ENCODE measurements around the gene SPTBN4.
"Not testable (repeated sequence)": the region's sequence is repeated elsewhere in the genome, so short reads cannot be mapped to it uniquely, and the experiment has no call there.

SPTBN4 gene

DNA sequence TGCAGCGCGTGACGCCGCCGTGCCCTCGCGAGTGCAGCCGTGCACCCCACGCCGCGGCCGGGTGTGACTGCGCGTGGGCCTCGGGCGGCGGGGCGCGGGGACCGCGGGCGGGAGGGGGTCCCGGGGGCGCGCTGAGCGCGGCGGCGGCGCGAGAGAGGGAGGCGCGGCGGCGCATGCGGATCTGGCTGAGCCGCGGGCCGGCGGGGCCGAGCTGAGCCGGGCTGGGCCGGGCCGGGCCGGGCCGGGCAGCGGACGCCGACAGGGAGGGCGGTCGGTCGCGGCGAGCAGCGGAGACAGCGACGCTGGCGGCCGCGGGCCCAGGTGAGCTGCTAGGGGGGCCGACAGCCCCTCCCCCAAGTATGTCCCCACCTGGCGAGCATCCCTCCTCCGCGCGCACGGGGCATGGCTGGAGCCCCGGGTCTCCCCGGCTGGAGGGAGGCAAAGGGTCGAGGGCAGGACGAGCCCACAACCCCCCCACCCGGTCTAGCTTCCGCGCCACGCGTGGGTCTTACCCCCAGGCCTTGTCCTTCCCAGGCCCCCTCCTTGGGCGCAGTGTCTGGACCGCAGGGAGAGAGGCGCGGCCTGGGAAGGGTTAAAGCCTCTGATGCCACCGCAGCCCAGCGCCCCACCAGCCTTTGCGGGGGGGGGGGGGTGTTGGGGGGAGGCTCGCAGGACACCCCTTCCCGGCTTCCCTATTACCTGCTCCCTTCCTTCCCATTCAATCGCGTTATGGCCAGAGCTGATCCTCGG is at the start of gene SPTBN4:
SPTBN4 (plus strand) TSS at position 17 of the 750 bp plus-strand sequence. CDS start 5,621 bp downstream, outside the sequence.
- DNase-seq (ENCODE audit: low spot score): no peak

GRCh38 chr19:40417643-40417981 is 49.2 kb upstream of the SPTBN4 start:
- DNase-seq (ENCODE audit: low spot score): no peak

GRCh38 chr19:40418040-40418439 is 48.8 kb upstream of the SPTBN4 start:
- no peak for DNase-seq (ENCODE audit: low spot score)

DNA sequence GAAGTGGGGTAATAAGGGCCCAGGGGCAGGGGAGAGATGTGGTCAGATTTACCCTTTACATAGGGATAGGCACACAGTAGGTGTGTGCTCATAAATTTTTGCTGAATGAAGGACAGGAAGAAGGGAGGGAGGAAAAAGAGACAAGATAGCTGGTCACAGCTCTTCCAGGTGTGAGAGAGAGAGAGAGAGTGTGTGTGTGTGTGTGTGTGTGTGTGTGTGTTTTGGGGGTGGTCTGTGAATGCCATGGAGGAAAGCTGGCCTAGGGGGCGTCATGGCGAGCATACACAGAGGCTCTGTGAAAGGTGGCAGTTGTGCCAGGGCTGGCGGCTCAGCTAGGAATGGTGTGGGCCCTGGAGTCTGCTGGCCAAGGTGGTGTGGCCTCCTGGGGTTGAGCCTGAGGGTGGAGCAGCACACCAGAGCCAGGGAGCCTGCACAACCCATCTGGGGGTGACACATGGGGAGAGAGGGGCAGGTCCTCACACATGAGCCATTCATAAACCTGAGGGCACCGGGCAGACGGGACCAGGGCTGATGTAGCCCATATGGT is 47.7 kb upstream of the SPTBN4 start:
- no peak for DNase-seq (ENCODE audit: low spot score)

- no peak for DNase-seq (ENCODE audit: low spot score)
Measured at GRCh38 chr19:40419780-40420179, 47.0 kb upstream of the SPTBN4 start.

- DNase-seq (ENCODE audit: low spot score): no peak
Measured at GRCh38 chr19:40420451-40420765, 46.4 kb upstream of the SPTBN4 start.

- DNase-seq (ENCODE audit: low spot score): peak; percentile 87
Measured at GRCh38 chr19:40420766-40421765, 45.7 kb upstream of the SPTBN4 start.

- DNase-seq (ENCODE audit: low spot score): no peak
Measured at GRCh38 chr19:40421993-40422747, 44.6 kb upstream of the SPTBN4 start.

DNA sequence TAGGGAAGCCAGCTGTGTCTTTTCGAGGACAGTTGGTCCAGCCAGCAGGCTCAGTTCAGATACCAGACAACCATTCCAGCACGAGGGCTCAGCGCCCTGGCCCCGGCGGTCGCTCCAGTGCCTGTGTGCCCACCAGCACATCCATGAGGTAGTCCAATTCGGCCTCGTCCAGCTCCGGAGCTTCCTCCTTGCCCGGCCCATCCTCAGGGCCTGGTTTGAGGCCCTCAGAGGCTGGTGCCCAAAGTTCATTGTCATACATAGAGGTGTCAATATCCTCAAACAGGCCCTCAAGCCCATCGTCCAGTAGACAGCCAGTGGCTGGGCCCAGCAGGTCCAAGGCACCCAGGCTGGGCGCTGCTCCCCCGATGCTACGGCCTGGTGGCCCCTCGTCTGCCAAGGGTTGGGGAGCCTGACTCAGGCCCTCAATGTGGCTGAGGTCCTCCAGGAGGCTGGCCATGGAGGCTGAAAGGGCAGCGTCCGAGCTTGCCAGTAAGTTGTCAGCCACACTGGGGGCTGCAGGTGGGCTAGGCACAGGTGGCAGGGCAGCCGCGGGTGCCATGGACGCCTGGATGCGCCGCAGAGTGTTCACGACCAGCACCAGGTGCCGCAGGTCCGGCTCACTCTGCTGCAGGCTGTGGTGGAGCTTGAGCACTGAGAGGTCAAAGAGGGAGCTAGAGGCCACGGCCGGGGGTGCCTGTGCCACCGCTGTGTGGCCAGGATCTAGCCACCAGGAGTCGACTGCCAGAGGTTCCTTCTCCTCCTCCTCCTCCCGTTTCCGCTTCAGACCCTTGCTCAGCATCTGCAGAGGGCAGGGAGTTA is 43.8 kb upstream of the SPTBN4 start:
- no peak for DNase-seq (ENCODE audit: low spot score)

GRCh38 chr19:40423938-40424337 is 42.9 kb upstream of the SPTBN4 start:
- DNase-seq (ENCODE audit: low spot score): no peak

- no peak for DNase-seq (ENCODE audit: low spot score)
Measured at GRCh38 chr19:40424637-40425449, 42.0 kb upstream of the SPTBN4 start.

DNA sequence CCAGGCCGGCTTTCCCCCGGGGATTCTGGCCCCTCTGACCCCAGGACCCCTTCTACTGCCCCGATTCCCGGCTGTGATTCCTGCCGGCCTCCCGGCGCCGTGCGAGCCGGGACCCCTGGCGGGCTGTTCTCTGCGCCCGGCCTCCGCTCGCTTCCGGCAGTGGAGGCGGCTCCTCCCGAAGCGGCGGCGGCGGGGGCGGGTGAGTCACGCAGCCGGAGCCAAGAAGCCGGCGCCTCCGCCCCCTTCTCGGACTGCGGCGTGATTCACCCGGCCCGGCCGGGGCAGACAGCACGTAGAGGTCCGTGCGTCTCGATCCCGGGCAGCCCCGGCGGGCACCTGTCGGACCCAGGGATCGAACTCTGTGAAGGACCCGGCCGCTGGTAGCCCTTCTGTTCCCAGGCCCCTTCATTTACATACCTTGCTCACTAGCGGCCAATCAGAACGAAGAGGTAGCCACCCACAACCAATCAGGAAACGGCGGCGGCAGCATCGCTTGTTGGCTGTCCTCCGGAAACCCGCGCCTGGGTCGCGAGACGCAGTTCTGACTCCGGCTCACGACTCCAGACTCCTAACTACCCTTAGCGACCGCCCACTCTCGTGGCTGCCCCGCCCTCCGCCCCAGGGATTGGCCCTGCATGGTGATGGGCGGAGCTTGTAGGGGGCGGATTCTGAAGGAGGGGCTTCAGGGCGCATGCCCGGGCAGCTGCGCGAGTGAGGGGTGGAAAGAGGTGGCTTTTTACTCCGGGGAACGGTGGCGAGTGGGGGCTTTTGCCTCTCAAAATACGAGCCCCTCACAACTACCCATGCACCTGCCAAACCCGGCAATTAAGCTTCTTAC is 41.1 kb upstream of the SPTBN4 start, which contains the start of gene SERTAD1:
SERTAD1 (minus strand) TSS at position 543 of the 838 bp plus-strand sequence. CDS start 2,446 bp downstream, outside the sequence.
- peak; percentile 95 for DNase-seq (ENCODE audit: low spot score)

DNA sequence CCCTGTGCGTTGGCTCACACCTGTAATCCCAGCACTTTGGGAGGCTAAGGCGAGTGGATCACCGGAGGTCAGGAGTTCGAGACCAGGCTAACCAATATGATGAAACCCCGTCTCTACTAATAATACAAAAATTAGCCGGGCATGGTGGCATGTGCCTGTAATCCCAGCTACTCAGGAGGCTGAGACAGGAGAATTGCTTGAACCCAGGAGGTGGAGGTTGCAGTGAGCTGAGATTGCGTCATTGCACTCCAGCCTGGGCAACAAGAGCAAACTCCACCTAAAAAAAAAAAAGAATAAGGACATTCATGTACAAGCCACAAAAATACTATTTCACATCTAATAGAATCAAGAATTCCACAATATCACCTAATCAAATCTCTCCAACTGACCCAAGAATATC is 38.6 kb upstream of the SPTBN4 start:
- DNase-seq (ENCODE audit: low spot score): not testable (repeated sequence)

DNA sequence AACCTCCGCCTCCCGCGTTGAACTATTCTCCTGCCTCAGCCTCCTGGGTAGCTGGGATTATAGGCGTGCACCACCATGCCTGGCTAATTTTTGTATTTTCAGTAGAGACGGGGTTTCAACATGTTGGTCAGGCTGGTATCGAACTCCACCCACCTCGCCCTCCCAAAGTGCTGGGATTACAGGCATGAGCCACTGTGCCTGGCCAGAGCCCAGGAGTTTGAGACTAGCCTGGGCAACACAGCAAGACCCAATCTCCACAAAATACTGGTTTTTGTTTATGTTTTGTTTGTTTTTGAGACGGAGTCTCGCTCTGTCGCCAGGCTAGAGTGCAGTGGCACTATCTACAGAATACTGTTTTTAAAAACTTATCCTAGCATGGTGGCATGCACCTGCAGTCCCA is 36.6 kb upstream of the SPTBN4 start:
- not testable (repeated sequence) for DNase-seq (ENCODE audit: low spot score)

GRCh38 chr19:40431698-40432097 is 35.1 kb upstream of the SPTBN4 start:
- DNase-seq (ENCODE audit: low spot score): no peak

DNA sequence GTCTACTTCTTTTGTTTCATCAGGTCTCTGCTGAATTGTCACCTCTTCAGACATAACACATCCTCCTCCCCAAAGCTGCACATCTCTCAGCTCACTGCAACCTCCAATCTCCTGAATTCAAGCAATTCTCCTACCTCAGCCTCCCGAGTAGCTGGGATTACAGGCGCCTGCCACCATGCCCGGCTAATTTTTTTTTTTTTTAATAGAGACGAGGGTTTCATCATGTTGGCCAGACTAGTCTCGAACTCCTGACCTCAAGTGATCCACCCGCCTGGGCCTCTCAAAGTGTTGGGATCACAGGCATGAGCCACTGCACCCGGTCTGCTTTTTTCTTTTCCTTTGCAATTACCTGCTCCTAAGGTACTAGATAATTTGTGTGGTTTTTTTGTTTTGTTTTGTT is 34.0 kb upstream of the SPTBN4 start:
- DNase-seq (ENCODE audit: low spot score): not testable (repeated sequence)

DNA sequence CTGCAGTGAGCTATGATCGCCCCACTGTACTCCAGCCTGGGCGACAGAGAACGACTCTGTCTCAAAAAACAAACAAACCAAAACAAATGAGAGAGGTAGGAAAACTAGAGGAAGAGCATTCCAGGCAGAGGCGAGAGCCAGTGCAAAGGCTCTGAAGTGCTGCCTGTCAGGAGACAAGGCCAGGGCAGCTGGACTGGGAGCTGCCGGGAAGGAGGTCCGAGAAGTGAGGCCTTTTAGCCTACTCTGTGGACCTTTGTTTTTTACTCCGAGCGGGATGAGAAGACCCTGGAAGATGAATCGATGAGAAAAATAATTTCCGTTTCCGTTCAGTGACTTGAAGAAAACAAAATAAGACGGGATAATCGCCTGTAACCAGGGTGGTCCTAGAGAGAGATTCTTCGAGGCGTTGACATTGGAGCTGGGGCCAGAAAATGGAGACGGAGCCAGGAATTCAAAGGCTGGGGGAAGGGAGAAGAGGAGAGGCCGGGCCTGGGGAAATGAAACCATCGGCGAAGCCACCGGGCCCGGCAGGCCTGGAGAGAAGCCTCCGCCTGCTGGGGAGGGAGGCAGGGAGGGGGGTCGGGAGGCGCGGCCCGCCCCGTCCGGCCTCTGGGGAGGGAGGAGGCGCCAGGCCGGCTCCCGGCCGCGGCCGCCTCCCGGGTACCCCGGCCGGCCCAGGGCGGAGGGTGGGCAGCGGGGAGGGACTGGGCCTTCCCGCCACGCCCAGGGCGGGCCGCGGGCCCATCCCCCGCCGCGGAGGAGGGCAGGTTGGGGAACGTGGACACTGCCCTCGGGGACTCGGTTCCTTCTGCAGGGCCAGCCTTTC is 33.2 kb upstream of the SPTBN4 start:
- peak; percentile 79 for DNase-seq (ENCODE audit: low spot score)

- DNase-seq (ENCODE audit: low spot score): no peak
Measured at GRCh38 chr19:40438284-40438683, 28.5 kb upstream of the SPTBN4 start.

Data from kidney capillary endothelial cell (primary cell).